ENCODE measurements around the gene SLIT3. TPM values are rescaled to one million over a fixed set of nuclear protein-coding genes. Genes with fewer than 3 reads are reported as not detected.
A peak's percentile ranks its signal among the peaks of the same experiment; 100 is the strongest.

SLIT3 gene
- total and polyA plus RNA-seq, 2 experiments from 2014 or later, result 58.4 to 96.7 TPM

GRCh38 chr5:168887931-168888330 is 413.0 kb downstream of the SLIT3 start:
- 78% methylated on average over 3 of the region's 3 CpGs for WGBS (ENCODE audit: low lambda C conversion rate, missing lambda C conversion rate)
- no peaks in the 10 kb centered on the region for H4K20me1 ChIP-seq (ENCODE audit: insufficient read depth, poor library complexity, severe bottlenecking)
- no peak for DNase-seq (ENCODE audit: low spot score)
- no peak overlapping the region for H2AFZ ChIP-seq
- H3K27me3 ChIP-seq, result no peaks in the 10 kb centered on the region
- no peaks in the 10 kb centered on the region for H3K9me2 ChIP-seq (replicated peaks; ENCODE audit: insufficient read depth)
- no peak overlapping the region for H3K4me2 ChIP-seq
- H3K4me3 ChIP-seq, result no peak overlapping the region
- H3K79me2 ChIP-seq, result no peaks in the 10 kb centered on the region
- H3K27ac ChIP-seq, result no peak overlapping the region
- H3K4me1 ChIP-seq (ENCODE audit: insufficient read depth), result peaks cover 37% of the 10 kb centered on the region
- TF ChIP-seq, protein P1, sequence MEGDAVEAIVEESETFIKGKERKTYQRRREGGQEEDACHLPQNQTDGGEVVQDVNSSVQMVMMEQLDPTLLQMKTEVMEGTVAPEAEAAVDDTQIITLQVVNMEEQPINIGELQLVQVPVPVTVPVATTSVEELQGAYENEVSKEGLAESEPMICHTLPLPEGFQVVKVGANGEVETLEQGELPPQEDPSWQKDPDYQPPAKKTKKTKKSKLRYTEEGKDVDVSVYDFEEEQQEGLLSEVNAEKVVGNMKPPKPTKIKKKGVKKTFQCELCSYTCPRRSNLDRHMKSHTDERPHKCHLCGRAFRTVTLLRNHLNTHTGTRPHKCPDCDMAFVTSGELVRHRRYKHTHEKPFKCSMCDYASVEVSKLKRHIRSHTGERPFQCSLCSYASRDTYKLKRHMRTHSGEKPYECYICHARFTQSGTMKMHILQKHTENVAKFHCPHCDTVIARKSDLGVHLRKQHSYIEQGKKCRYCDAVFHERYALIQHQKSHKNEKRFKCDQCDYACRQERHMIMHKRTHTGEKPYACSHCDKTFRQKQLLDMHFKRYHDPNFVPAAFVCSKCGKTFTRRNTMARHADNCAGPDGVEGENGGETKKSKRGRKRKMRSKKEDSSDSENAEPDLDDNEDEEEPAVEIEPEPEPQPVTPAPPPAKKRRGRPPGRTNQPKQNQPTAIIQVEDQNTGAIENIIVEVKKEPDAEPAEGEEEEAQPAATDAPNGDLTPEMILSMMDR (IDR thresholded peaks at IDR 0.05; ENCODE audit: poor library complexity), result no peak
- no peak for TF ChIP-seq EZH2 (IDR thresholded peaks at IDR 0.05; ENCODE audit: borderline replicate concordance)
- no peak for TF ChIP-seq EZH2phosphoT487 (IDR thresholded peaks at IDR 0.05; ENCODE audit: low read depth, severe bottlenecking, unreplicated experiment)
- H3K36me3 ChIP-seq (replicated peaks; ENCODE audit: insufficient read depth, low read depth), result no peaks in the 10 kb centered on the region
- H3K9me3 ChIP-seq (ENCODE audit: low read depth), result no peaks in the 10 kb centered on the region

DNA sequence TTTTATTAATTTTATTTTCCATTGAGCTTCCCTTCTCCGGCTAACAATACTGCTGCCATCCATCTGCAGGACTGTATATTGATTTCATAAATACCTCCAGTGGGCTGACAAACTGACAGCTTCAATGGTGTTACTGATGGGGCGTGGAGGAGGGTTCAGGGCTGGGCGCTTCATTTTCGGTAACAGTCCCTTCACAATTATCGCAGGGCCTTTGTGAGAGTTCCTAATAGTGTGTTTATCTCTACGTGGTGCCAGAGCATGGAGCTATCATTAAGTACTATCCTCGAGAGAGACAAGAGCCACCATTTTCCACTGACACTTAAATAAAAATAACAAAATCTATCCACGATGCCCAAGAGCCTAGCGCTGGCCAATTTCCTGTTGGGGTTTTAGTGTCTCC is 414.8 kb downstream of the SLIT3 start:
- Histone ChIP-seq H3K27me3 (no peaks in the 10 kb centered on the region), H3K79me2 (no peaks in the 10 kb centered on the region), H3K4me3 (no peak overlapping the region), H2AFZ (no peak overlapping the region), H3K9me3 (ENCODE audit: low read depth) (no peaks in the 10 kb centered on the region), H4K20me1 (ENCODE audit: insufficient read depth, poor library complexity, severe bottlenecking) (no peaks in the 10 kb centered on the region), H3K36me3 (replicated peaks; ENCODE audit: insufficient read depth, low read depth) (no peaks in the 10 kb centered on the region), H3K4me1 (ENCODE audit: insufficient read depth) (peaks cover 52% of the 10 kb centered on the region), H3K27ac (peak overlapping the region; percentile 73), H3K9me2 (replicated peaks; ENCODE audit: insufficient read depth) (no peaks in the 10 kb centered on the region), H3K4me2 (peak overlapping the region; percentile 40)
- DNase-seq (ENCODE audit: low spot score), result no peak
- 53% methylated on average over 9 of the region's 9 CpGs for WGBS (ENCODE audit: low lambda C conversion rate, missing lambda C conversion rate)
- TF ChIP-seq EZH2 (IDR thresholded peaks at IDR 0.05; ENCODE audit: borderline replicate concordance) (no peak), EZH2phosphoT487 (IDR thresholded peaks at IDR 0.05; ENCODE audit: low read depth, severe bottlenecking, unreplicated experiment) (no peak)
- TF ChIP-seq, protein P1 (IDR thresholded peaks at IDR 0.05; ENCODE audit: poor library complexity), result no peak

DNA sequence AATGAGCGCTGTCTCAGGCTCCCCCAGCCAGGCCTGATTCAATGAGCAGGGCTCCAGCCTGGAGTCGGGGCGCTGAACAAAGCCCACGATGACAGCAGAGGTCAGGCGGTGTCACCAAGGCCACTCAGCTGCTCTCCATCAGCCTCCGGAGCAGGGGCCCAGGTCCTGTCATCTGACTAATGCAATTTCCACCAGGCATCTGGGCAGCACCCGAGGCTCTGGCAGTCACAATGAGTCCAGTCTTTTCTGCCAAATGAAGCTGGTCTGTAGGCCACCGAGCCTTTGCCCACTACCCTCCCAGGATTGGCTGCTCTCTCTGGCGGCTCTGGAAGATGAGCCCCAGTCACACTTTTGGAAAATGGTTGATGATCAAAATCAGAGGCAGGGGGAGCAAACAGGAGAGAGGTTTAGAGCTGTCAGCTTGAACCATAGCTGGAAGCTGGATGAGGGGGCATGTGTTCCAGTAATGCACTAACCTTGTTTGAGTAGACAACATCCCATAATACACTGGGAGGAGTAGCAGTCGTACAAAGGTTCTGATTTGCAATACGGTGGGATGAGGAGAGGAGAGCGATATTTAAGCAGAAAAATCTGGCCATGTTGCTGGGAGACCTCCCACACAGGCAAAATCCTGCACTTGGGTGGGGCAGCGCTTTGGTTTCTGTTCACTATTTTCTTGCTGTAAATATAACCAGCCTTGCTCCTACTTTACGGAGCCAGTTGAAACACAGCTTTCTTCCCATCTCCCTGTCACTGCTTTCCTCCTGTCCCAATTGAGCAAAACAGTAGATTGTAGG is 415.4 kb downstream of the SLIT3 start:
- DNase-seq (ENCODE audit: low spot score), result no peak
- Histone ChIP-seq H3K4me3 (no peak overlapping the region), H3K79me2 (no peaks in the 10 kb centered on the region), H2AFZ (no peak overlapping the region), H3K9me2 (replicated peaks; ENCODE audit: insufficient read depth) (no peaks in the 10 kb centered on the region), H3K9me3 (ENCODE audit: low read depth) (no peaks in the 10 kb centered on the region), H4K20me1 (ENCODE audit: insufficient read depth, poor library complexity, severe bottlenecking) (no peaks in the 10 kb centered on the region), H3K27me3 (no peaks in the 10 kb centered on the region), H3K4me2 (peak overlapping the region; percentile 40), H3K4me1 (ENCODE audit: insufficient read depth) (peaks cover 56% of the 10 kb centered on the region), H3K36me3 (replicated peaks; ENCODE audit: insufficient read depth, low read depth) (no peaks in the 10 kb centered on the region), H3K27ac (peak overlapping the region; percentile 73)
- TF ChIP-seq EZH2phosphoT487 (IDR thresholded peaks at IDR 0.05; ENCODE audit: low read depth, severe bottlenecking, unreplicated experiment), result no peak
- TF ChIP-seq, protein P1 (IDR thresholded peaks at IDR 0.05; ENCODE audit: poor library complexity), result no peak
- no peak for TF ChIP-seq EZH2 (IDR thresholded peaks at IDR 0.05; ENCODE audit: borderline replicate concordance)
- 60% methylated on average over 14 of the region's 14 CpGs for WGBS (ENCODE audit: low lambda C conversion rate, missing lambda C conversion rate)
